Esophagus muscularis mucosa (tissue), 4 donors: ENCODE measurements around the gene PTAFR. TPM values are rescaled to one million over a fixed set of nuclear protein-coding genes. Genes with fewer than 3 reads are reported as not detected.

Experiments used
- DNase-seq: peaks from one replicate; pipeline ENCODE4 v3.0.0-alpha.2; 2017; ENCODE audit errors: extremely low spot score
- H3K27ac ChIP-seq, 4 donors: fragments of 200-600 bp; sonication (generic); replicated peaks in 1 of 4; 1 replicate in 3 of 4; 2 replicates in 1 of 4; pipeline ENCODE4 v1.5.1; 2016 to 2019; ENCODE audit warnings: mild to moderate bottlenecking in 1 of 4
- H3K27me3 ChIP-seq, 4 donors: fragments of 200-600 bp; sonication (generic); one replicate each; pipeline versions ENCODE4 v1.5.1 to v1.6.0; 2016 to 2019
- H3K36me3 ChIP-seq, 4 donors: fragments of 200-600 bp; sonication (generic); one replicate each; pipeline ENCODE4 v1.5.1; 2016 to 2019
- H3K4me1 ChIP-seq, 4 donors: fragments of 200-600 bp; sonication (generic); one replicate each; pipeline ENCODE4 v1.5.1; 2016 to 2019
- H3K4me3 ChIP-seq, 4 donors: fragments of 200-600 bp; sonication (generic); 1 replicate in 2 of 4; 2 replicates in 2 of 4; pipeline ENCODE4 v1.5.1; 2016 to 2019; ENCODE audit warnings: mild to moderate bottlenecking in 4 of 4, moderate library complexity in 1 of 4
- H3K9me3 ChIP-seq, 4 donors: fragments of 200-600 bp; sonication (generic); 1 replicate in 3 of 4; 2 replicates in 1 of 4; pipeline ENCODE4 v1.5.1; 2016 to 2019
- EP300 ChIP-seq: sonication (generic); formaldehyde crosslinking; IDR thresholded peaks from one replicate; pipeline ENCODE4 v1.6.1; 2017; ENCODE audit warnings: antibody characterized with exemption
- POLR2A ChIP-seq: fragments of 450-650 bp; IDR thresholded peaks from one replicate; pipeline ENCODE4 v1.6.1; 2017; ENCODE audit warnings: antibody characterized with exemption, moderate library complexity, mild to moderate bottlenecking, low read depth
- POLR2AphosphoS5 ChIP-seq, 2 donors: sonication (generic); formaldehyde crosslinking; IDR thresholded peaks; one replicate each; pipeline ENCODE4 v1.6.1; 2017; ENCODE audit warnings: antibody characterized with exemption in 2 of 2
- WGBS: methylation state at CpG from one replicate; pipeline ENCODE4 v1.1.5; 2018; 5-methylcytosine and 5-hydroxymethylcytosine counted together
- intact Hi-C: fragments of 100-400 bp; cut with DNase I; formaldehyde crosslinking; loops from one replicate; pipeline ENCODE4 v1.15.1; 2023
- total RNA-seq, 4 donors: library from RNA; depleted of rRNA; stranded (reverse); fragments of >200 nt; gene quantifications; one replicate each; pipeline versions ENCODE4 v1.1.0 to v1.2.1, GENCODE V29; 2016
- TF ChIP-seq, protein P1 (sequence below), 3 experiments: fragments of 200-600 bp in 2 of 3; fragments of 450-650 bp in 1 of 3; sonication (generic) in 2 of 3; IDR thresholded peaks; one replicate each; pipeline ENCODE4 v1.5.1; 2017 to 2019; ENCODE audit warnings: antibody characterized with exemption in 3 of 3, mild to moderate bottlenecking in 2 of 3, moderate library complexity in 1 of 3

PTAFR gene
- total RNA-seq, 4 donors from 2014 or later: 4.6 to 8.1 (median 6.8) TPM

DNA sequence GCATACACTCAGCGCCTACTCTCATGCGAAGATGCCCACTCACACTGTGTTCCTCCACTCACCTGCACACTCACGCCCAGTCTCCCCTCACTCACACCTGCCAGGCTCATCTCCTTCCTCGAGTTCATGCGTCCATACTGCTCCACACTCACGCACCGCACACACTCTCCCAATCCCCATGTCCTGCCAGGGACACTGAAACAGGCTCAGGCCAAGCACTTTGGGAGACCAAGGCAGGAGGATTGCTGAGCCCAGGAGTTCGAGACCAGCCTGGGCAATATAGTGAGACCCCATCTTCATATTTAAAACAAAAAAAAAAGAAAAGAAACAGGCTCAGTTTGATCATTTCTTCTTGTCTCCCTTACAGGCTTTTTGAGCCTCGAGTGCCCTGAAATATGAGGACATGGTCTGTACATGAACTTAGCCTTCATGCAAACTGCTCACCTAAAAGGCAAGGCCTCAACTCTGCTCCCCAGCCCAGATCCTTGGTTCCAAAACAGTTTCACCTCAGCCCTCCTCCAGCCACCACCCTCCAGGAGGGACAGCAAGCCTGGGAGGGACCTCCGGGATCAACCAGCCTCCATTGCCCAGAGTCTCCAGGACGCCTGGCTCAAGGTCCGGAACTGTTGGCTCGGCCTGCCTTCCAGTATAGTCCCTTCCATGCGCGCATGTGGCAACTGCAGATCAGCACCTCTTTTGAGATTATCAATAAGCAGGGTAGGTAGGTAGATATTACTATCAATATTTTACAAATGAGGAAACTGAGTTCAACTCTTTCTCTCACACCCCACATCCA lies 2.4 kb upstream of the PTAFR start:
- Histone ChIP-seq H3K36me3 (no peaks in the 10 kb centered on the region), H3K4me1 (peaks cover 0 to 1% (median 0%) of the 10 kb centered on the region in 4 donors), H3K4me3 (no peak overlapping the region), H3K27ac (no peak overlapping the region), H3K9me3 (no peaks in the 10 kb centered on the region), H3K27me3 (peaks cover 0 to 9% (median 0%) of the 10 kb centered on the region in 4 donors)
- no peak for DNase-seq
- 92% methylated on average over 13 of the region's 15 CpGs for WGBS
- intact Hi-C loops: no loop called here
- TF ChIP-seq, protein P1, sequence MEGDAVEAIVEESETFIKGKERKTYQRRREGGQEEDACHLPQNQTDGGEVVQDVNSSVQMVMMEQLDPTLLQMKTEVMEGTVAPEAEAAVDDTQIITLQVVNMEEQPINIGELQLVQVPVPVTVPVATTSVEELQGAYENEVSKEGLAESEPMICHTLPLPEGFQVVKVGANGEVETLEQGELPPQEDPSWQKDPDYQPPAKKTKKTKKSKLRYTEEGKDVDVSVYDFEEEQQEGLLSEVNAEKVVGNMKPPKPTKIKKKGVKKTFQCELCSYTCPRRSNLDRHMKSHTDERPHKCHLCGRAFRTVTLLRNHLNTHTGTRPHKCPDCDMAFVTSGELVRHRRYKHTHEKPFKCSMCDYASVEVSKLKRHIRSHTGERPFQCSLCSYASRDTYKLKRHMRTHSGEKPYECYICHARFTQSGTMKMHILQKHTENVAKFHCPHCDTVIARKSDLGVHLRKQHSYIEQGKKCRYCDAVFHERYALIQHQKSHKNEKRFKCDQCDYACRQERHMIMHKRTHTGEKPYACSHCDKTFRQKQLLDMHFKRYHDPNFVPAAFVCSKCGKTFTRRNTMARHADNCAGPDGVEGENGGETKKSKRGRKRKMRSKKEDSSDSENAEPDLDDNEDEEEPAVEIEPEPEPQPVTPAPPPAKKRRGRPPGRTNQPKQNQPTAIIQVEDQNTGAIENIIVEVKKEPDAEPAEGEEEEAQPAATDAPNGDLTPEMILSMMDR (IDR thresholded peaks at IDR 0.05): no peak
- TF ChIP-seq POLR2A (no peak), POLR2AphosphoS5 (IDR thresholded peaks at IDR 0.05) (no peak), EP300 (no peak)

DNA sequence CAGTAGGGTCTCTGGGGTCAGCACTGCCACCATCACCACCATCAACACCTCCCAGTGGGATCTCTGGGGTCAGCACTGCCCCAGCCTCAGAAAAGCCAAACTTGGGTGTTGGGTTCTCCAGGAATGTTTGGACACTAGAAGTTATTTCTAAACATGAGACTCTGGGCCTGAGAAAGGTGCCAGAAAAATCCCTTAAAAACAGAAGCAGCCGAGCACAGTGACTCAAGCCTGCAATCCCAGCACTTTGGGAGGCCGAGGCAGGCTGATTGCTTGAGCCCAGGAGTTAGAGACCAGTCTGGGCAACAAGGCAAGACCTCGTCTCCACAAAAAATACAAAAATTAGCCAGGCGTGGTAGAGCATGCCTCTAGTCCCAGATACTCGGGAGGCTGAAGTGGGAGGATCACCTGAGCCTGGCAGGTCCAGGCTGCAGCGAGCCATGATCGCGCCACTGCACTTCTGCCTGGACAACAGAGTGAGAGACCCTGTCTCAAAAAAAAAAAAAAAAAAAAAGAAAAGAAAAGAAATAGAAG lies 470 bp downstream of the PTAFR start:
- Histone ChIP-seq H3K27ac (peak overlapping the region in 3 of 4 donors; percentile 23 to 54 (median 27)), H3K36me3 (no peaks in the 10 kb centered on the region), H3K9me3 (no peaks in the 10 kb centered on the region), H3K4me1 (peaks cover 3 to 15% (median 7%) of the 10 kb centered on the region in 4 donors), H3K27me3 (peaks cover 0 to 9% (median 0%) of the 10 kb centered on the region in 4 donors), H3K4me3 (peak overlapping the region; percentile 8 to 36 (median 17))
- TF ChIP-seq POLR2A (no peak), EP300 (no peak), POLR2AphosphoS5 (IDR thresholded peaks at IDR 0.05) (no peak)
- TF ChIP-seq, protein P1 (IDR thresholded peaks at IDR 0.05): no peak
- intact Hi-C loops: no loop called here
- no peak for DNase-seq
- 61% methylated on average over 8 of the region's 8 CpGs for WGBS

DNA sequence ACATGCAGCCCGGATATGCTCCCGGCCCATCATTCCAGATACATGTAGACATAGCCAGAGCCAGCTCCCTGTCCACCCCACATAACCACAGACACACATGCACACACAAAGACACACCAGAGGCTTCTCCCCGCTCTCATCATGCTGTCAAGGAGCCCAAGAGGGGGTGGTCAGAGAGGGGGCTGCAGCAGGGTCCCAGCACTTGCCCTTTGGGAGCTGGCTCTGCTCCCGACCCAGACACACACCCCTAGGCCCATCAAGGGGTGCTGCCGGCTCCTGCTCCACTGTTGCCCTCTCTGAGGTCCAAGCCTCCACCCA lies 2.6 kb downstream of the PTAFR start:
- 82% methylated on average over 2 of the region's 5 CpGs for WGBS
- peak overlapping the region in 2 of 4 donors; percentile 22 to 27 for H3K4me3 ChIP-seq
- H3K4me1 ChIP-seq: peaks cover 3 to 15% (median 7%) of the 10 kb centered on the region in 4 donors
- intact Hi-C loops: no loop called here
- H3K9me3 ChIP-seq: no peaks in the 10 kb centered on the region
- peak overlapping the region; percentile 18 to 61 (median 47) for H3K27ac ChIP-seq
- H3K36me3 ChIP-seq: no peaks in the 10 kb centered on the region
- peaks cover 0 to 9% (median 0%) of the 10 kb centered on the region in 4 donors for H3K27me3 ChIP-seq
- no peak for DNase-seq
- TF ChIP-seq, protein P1 (IDR thresholded peaks at IDR 0.05): no peak

DNA sequence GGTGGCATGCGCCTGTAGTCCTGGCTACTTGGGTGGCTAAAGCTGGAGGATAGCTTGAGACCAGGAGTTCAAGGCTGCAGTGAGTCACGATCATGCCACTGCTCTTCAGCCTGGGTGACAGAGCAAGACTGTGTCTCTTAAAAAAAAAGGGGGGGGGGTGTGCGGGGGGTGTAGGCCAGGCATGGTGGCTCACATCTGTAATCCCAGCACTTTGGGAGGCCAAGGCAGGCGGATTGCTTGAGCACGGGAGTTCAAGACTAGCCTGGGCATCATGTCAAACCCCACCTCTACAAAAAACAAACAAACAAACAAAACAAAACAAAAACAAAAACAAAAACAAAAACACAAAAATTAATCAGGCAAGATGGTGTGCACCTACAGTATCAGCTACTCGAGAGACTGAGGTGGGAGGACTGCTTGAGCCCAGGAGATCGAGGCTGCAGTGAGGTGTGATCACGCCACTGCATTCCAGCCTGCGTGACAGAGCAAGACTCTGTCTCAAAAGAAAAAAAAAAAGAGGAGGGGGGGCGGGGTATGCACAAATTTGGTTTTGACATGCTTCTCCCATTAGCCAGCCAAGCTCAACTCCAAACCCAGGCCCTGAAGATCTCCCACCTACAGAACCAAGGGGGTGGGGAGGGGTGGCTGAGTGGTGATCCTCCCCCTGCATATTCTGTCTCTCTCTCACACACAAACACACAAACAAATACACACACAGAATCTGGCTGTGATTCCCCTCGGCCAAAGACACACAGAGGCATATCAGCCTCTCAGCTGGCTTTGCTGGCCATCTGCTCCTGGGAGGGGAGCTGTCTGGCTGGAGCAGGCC lies 3.1 kb downstream of the PTAFR start:
- no peak for DNase-seq
- H3K4me1 ChIP-seq: peaks cover 3 to 15% (median 7%) of the 10 kb centered on the region in 4 donors
- peaks cover 0 to 4% (median 0%) of the 10 kb centered on the region in 4 donors for H3K27me3 ChIP-seq
- no peaks in the 10 kb centered on the region for H3K36me3 ChIP-seq
- H3K4me3 ChIP-seq: peak overlapping the region in 2 of 4 donors; percentile 22 to 27
- 78% methylated on average over 10 of the region's 11 CpGs for WGBS
- TF ChIP-seq POLR2A (no peak), POLR2AphosphoS5 (IDR thresholded peaks at IDR 0.05) (no peak), EP300 (no peak)
- TF ChIP-seq, protein P1 (IDR thresholded peaks at IDR 0.05): no peak
- peak overlapping the region in 3 of 4 donors; percentile 39 to 61 (median 55) for H3K27ac ChIP-seq
- H3K9me3 ChIP-seq: no peaks in the 10 kb centered on the region
- intact Hi-C loops: no loop called here
